Activated naive CD8-positive, alpha-beta T cell treated with anti-CD3 and anti-CD28 coated beads for 36 hours (primary cell): Measurements from ENCODE around the gene CLIC4. TPM values are rescaled to one million over a fixed set of nuclear protein-coding genes. Genes with fewer than 3 reads are reported as not detected.
A peak's percentile ranks its signal among the peaks of the same experiment; 100 is the strongest.

Source experiments
- DNase-seq: peaks from one replicate; pipeline ENCODE4 v3.0.0; 2021
- H3K27ac Mint-ChIP-seq: one replicate; pipeline ENCODE4 v1.8.0; 2022; ENCODE audit warnings: mild to moderate bottlenecking, moderate library complexity, mixed read lengths
- H3K27me3 Mint-ChIP-seq: one replicate; pipeline ENCODE4 v1.8.0; 2022; ENCODE audit warnings: mild to moderate bottlenecking, mixed read lengths
- H3K36me3 Mint-ChIP-seq: one replicate; pipeline ENCODE4 v1.8.0; 2021; ENCODE audit warnings: mild to moderate bottlenecking, mixed read lengths
- H3K4me1 Mint-ChIP-seq: one replicate; pipeline ENCODE4 v1.8.0; 2021; ENCODE audit warnings: mixed read lengths
- H3K4me3 Mint-ChIP-seq: one replicate; pipeline ENCODE4 v1.8.0; 2022; ENCODE audit warnings: mild to moderate bottlenecking, moderate library complexity, mixed read lengths
- H3K9me3 Mint-ChIP-seq: one replicate; pipeline ENCODE4 v1.8.0; 2022; ENCODE audit warnings: mixed read lengths
- total RNA-seq, 2 experiments: library from RNA; stranded (reverse); gene quantifications; one replicate each; pipeline ENCODE4 v1.2.3, GENCODE V29; 2021

The CLIC4 gene
- total RNA-seq, 2 experiments from 2014 or later: 25.0 to 26.4 TPM

- Mint-ChIP-seq H3K4me3 (no peak overlapping the region), H3K9me3 (no peaks in the 10 kb centered on the region), H3K36me3 (no peaks in the 10 kb centered on the region), H3K27me3 (no peaks in the 10 kb centered on the region), H3K4me1 (peaks cover 15% of the 10 kb centered on the region), H3K27ac (peak overlapping the region; percentile 48)
- no peak for DNase-seq
Observed at GRCh38 chr1:24872061-24872850, 127.0 kb downstream of the CLIC4 start.

GRCh38 chr1:24873148-24873547 lies 127.9 kb downstream of the CLIC4 start:
- no peaks in the 10 kb centered on the region for H3K27me3 Mint-ChIP-seq
- H3K9me3 Mint-ChIP-seq: no peaks in the 10 kb centered on the region
- peaks cover 15% of the 10 kb centered on the region for H3K4me1 Mint-ChIP-seq
- no peak overlapping the region for H3K27ac Mint-ChIP-seq
- no peaks in the 10 kb centered on the region for H3K36me3 Mint-ChIP-seq
- no peak overlapping the region for H3K4me3 Mint-ChIP-seq
- no peak for DNase-seq

GRCh38 chr1:24874056-24874455 lies 128.8 kb downstream of the CLIC4 start:
- no peak overlapping the region for H3K27ac Mint-ChIP-seq
- H3K9me3 Mint-ChIP-seq: no peaks in the 10 kb centered on the region
- peaks cover 15% of the 10 kb centered on the region for H3K4me1 Mint-ChIP-seq
- no peaks in the 10 kb centered on the region for H3K27me3 Mint-ChIP-seq
- H3K36me3 Mint-ChIP-seq: no peaks in the 10 kb centered on the region
- DNase-seq: no peak
- no peak overlapping the region for H3K4me3 Mint-ChIP-seq

- Mint-ChIP-seq H3K4me1 (peaks cover 15% of the 10 kb centered on the region), H3K9me3 (no peaks in the 10 kb centered on the region)
- no peak for DNase-seq
Observed at GRCh38 chr1:24874611-24875234, 129.5 kb downstream of the CLIC4 start.

GRCh38 chr1:24875257-24875656 lies 130.0 kb downstream of the CLIC4 start:
- peaks cover 15% of the 10 kb centered on the region for H3K4me1 Mint-ChIP-seq
- H3K36me3 Mint-ChIP-seq: no peaks in the 10 kb centered on the region
- no peak for DNase-seq
- H3K27ac Mint-ChIP-seq: no peak overlapping the region
- no peaks in the 10 kb centered on the region for H3K27me3 Mint-ChIP-seq
- no peaks in the 10 kb centered on the region for H3K9me3 Mint-ChIP-seq
- no peak overlapping the region for H3K4me3 Mint-ChIP-seq

More at GRCh38 chr1:24874611-24875234, 129.5 kb downstream of the CLIC4 start:
- Mint-ChIP-seq H3K27me3 (no peaks in the 10 kb centered on the region), H3K36me3 (no peaks in the 10 kb centered on the region), H3K4me3 (no peak overlapping the region), H3K27ac (no peak overlapping the region)

- H3K9me3 Mint-ChIP-seq: no peaks in the 10 kb centered on the region
- H3K4me1 Mint-ChIP-seq: peaks cover 8% of the 10 kb centered on the region
- H3K36me3 Mint-ChIP-seq: no peaks in the 10 kb centered on the region
- no peaks in the 10 kb centered on the region for H3K27me3 Mint-ChIP-seq
- no peak overlapping the region for H3K4me3 Mint-ChIP-seq
- DNase-seq: no peak
- no peak overlapping the region for H3K27ac Mint-ChIP-seq
Observed at GRCh38 chr1:24875991-24876506, 130.8 kb downstream of the CLIC4 start.

- Mint-ChIP-seq H3K27me3 (no peaks in the 10 kb centered on the region), H3K36me3 (no peaks in the 10 kb centered on the region), H3K27ac (no peak overlapping the region), H3K4me3 (no peak overlapping the region), H3K4me1 (no peaks in the 10 kb centered on the region), H3K9me3 (peaks cover under 1% of the 10 kb centered on the region)
- no peak for DNase-seq
Observed at GRCh38 chr1:24878045-24878444, 132.8 kb downstream of the CLIC4 start.

GRCh38 chr1:24878775-24879742 lies 133.8 kb downstream of the CLIC4 start:
- no peak for DNase-seq
- H3K4me3 Mint-ChIP-seq: no peak overlapping the region
- no peak overlapping the region for H3K27ac Mint-ChIP-seq
- no peaks in the 10 kb centered on the region for H3K4me1 Mint-ChIP-seq
- peaks cover 8% of the 10 kb centered on the region for H3K9me3 Mint-ChIP-seq
- H3K27me3 Mint-ChIP-seq: no peaks in the 10 kb centered on the region
- H3K36me3 Mint-ChIP-seq: no peaks in the 10 kb centered on the region

- H3K27ac Mint-ChIP-seq: no peak overlapping the region
- DNase-seq: no peak
- peaks cover 10% of the 10 kb centered on the region for H3K9me3 Mint-ChIP-seq
- H3K36me3 Mint-ChIP-seq: no peaks in the 10 kb centered on the region
- no peaks in the 10 kb centered on the region for H3K27me3 Mint-ChIP-seq
- H3K4me3 Mint-ChIP-seq: no peak overlapping the region
- no peaks in the 10 kb centered on the region for H3K4me1 Mint-ChIP-seq
Observed at GRCh38 chr1:24881034-24881433, 135.8 kb downstream of the CLIC4 start.

GRCh38 chr1:24884751-24885150 lies 139.5 kb downstream of the CLIC4 start:
- Mint-ChIP-seq H3K4me1 (no peaks in the 10 kb centered on the region), H3K27ac (no peak overlapping the region), H3K4me3 (no peak overlapping the region), H3K27me3 (no peaks in the 10 kb centered on the region), H3K9me3 (peaks cover 10% of the 10 kb centered on the region), H3K36me3 (no peaks in the 10 kb centered on the region)
- no peak for DNase-seq

- Mint-ChIP-seq H3K27ac (no peak overlapping the region), H3K9me3 (peaks cover 10% of the 10 kb centered on the region), H3K36me3 (no peaks in the 10 kb centered on the region), H3K4me1 (no peaks in the 10 kb centered on the region), H3K4me3 (no peak overlapping the region), H3K27me3 (no peaks in the 10 kb centered on the region)
- DNase-seq: no peak
Observed at GRCh38 chr1:24886241-24886640, 141.0 kb downstream of the CLIC4 start.

GRCh38 chr1:24888061-24888970 lies 143.1 kb downstream of the CLIC4 start:
- no peak overlapping the region for H3K27ac Mint-ChIP-seq
- no peak for DNase-seq
- H3K36me3 Mint-ChIP-seq: peaks cover 10% of the 10 kb centered on the region
- no peaks in the 10 kb centered on the region for H3K27me3 Mint-ChIP-seq
- H3K4me1 Mint-ChIP-seq: no peaks in the 10 kb centered on the region
- peaks cover 16% of the 10 kb centered on the region for H3K9me3 Mint-ChIP-seq
- H3K4me3 Mint-ChIP-seq: no peak overlapping the region

GRCh38 chr1:24888971-24889676 lies 143.9 kb downstream of the CLIC4 start:
- peaks cover 12% of the 10 kb centered on the region for H3K9me3 Mint-ChIP-seq
- no peak overlapping the region for H3K27ac Mint-ChIP-seq
- peaks cover 10% of the 10 kb centered on the region for H3K36me3 Mint-ChIP-seq
- no peaks in the 10 kb centered on the region for H3K4me1 Mint-ChIP-seq
- H3K4me3 Mint-ChIP-seq: no peak overlapping the region
- no peaks in the 10 kb centered on the region for H3K27me3 Mint-ChIP-seq
- DNase-seq: no peak
